ENCODE data around the gene SNX27.

- TF ChIP-seq, protein P1, sequence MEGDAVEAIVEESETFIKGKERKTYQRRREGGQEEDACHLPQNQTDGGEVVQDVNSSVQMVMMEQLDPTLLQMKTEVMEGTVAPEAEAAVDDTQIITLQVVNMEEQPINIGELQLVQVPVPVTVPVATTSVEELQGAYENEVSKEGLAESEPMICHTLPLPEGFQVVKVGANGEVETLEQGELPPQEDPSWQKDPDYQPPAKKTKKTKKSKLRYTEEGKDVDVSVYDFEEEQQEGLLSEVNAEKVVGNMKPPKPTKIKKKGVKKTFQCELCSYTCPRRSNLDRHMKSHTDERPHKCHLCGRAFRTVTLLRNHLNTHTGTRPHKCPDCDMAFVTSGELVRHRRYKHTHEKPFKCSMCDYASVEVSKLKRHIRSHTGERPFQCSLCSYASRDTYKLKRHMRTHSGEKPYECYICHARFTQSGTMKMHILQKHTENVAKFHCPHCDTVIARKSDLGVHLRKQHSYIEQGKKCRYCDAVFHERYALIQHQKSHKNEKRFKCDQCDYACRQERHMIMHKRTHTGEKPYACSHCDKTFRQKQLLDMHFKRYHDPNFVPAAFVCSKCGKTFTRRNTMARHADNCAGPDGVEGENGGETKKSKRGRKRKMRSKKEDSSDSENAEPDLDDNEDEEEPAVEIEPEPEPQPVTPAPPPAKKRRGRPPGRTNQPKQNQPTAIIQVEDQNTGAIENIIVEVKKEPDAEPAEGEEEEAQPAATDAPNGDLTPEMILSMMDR (IDR thresholded peaks at IDR 0.05): no peak
- no peak for TF ChIP-seq POLR2A (IDR thresholded peaks at IDR 0.05)
Measured at GRCh38 chr1:151713044-151713443, 101.2 kb downstream of the SNX27 start.

Measured in testis (tissue), 2 donors.